HCT116 (cell line): ENCODE data around the gene CHTOP. TPM values are rescaled to one million over a fixed set of nuclear protein-coding genes. Genes with fewer than 3 reads are reported as not detected.

Experiments
- ATAC-seq: fragments of 200-7000 bp; cut with Tn5 transposase; 2 replicates; pipeline ENCODE4 v1.9.1; 2020; ENCODE audit warnings: mild to moderate bottlenecking, moderate library complexity
- BruUV-seq: library from RNA; stranded (reverse); fragments of 400-500 nt; replicated peaks from 2 replicates; lab custom pipeline; 2021; lab: Mats Ljungman, UMichigan
- CTCF ChIA-PET: fragments of 300-600 bp; sonication (Branson Sonifier 250); formaldehyde crosslinking; loops from one replicate; lab custom pipeline; 2021; ENCODE audit warnings: antibody characterized with exemption; lab: Charles Lee
- POLR2A ChIA-PET: fragments of 300-600, 350-600 bp; sonication (Branson Sonifier 250); formaldehyde crosslinking; loops from one replicate; lab custom pipeline; 2021; ENCODE audit warnings: antibody characterized with exemption; lab: Charles Lee
- RAD21 ChIA-PET, 2 experiments: fragments of 300-600 bp; sonication (Branson Sonifier 250); formaldehyde crosslinking; loops; one replicate each; lab custom pipeline; 2023; ENCODE audit warnings: low total read pairs in 2 of 2; ENCODE audit not compliant: uncharacterized antibody in 2 of 2, unreplicated experiment in 2 of 2, low non-redundant PET in 1 of 2; lab: Charles Lee
- DNase-seq: peaks from one replicate; pipeline ENCODE4 v3.0.0-alpha.2; 2010; ENCODE audit warnings: low read depth, low spot score
- H2AFZ ChIP-seq: fragments of 200-600 bp; shearing (Covaris generic), sonication (generic); 2 replicates; pipeline ENCODE4 v1.6.1; 2017; ENCODE audit warnings: low read depth, mixed run types, mixed read lengths, antibody characterized with exemption, low read length; ENCODE audit not compliant: poor library complexity, severe bottlenecking
- H3K27ac ChIP-seq: 2 replicates; pipeline ENCODE4 v1.5.1; 2012; ENCODE audit warnings: low read depth, low read length
- H3K27me3 ChIP-seq: fragments of 200-600 bp; sonication (generic); 2 replicates; pipeline ENCODE4 v1.6.1; 2016; ENCODE audit warnings: mixed run types, low read length, mixed read lengths; ENCODE audit not compliant: insufficient read depth
- H3K36me3 ChIP-seq, 2 experiments: fragments of 200-500 bp in 1 of 2; fragments of 200-600 bp in 1 of 2; sonication (Bioruptor generic) in 1 of 2; sonication (generic) in 1 of 2; 2 replicates each; pipeline versions ENCODE4 v1.5.1 to v1.6.1; 2014 to 2016; ENCODE audit warnings: low read length in 2 of 2, inconsistent platforms in 1 of 2, mixed read lengths in 1 of 2, mixed run types in 1 of 2; ENCODE audit not compliant: insufficient read depth in 2 of 2, control insufficient read depth in 1 of 2
- H3K4me1 ChIP-seq, 2 experiments: fragments of 200-600 bp in 1 of 2; sonication (generic) in 1 of 2; 2 replicates each; pipeline versions ENCODE4 v1.5.1 to v1.6.1; 2012 to 2017; ENCODE audit warnings: low read length in 2 of 2, inconsistent platforms in 1 of 2, mild to moderate bottlenecking in 1 of 2, mixed read lengths in 1 of 2, mixed run types in 1 of 2, moderate library complexity in 1 of 2; ENCODE audit not compliant: insufficient read depth in 2 of 2, control insufficient read depth in 1 of 2
- H3K4me2 ChIP-seq: fragments of 200-600 bp; sonication (generic); 2 replicates; pipeline ENCODE4 v1.6.1; 2017; ENCODE audit warnings: mixed run types, low read length, mixed read lengths
- H3K4me3 ChIP-seq, 2 experiments: fragments of 200-600 bp in 1 of 2; sonication (generic) in 1 of 2; replicated peaks in 1 of 2; 2 replicates each; pipeline ENCODE4 v1.5.1; 2011 to 2016; ENCODE audit warnings: low read length in 2 of 2, control low read depth in 1 of 2, low read depth in 1 of 2, mild to moderate bottlenecking in 1 of 2, mixed read lengths in 1 of 2, mixed run types in 1 of 2
- H3K79me2 ChIP-seq: fragments of 200-600 bp; sonication (generic); 2 replicates; pipeline ENCODE4 v1.6.1; 2017; ENCODE audit warnings: mild to moderate bottlenecking, mixed run types, low read length, moderate library complexity, mixed read lengths; ENCODE audit not compliant: insufficient read depth
- H3K9ac ChIP-seq: fragments of 200-600 bp; sonication (generic); 2 replicates; pipeline ENCODE4 v1.6.1; 2016; ENCODE audit warnings: low read length, mixed read lengths
- H3K9me2 ChIP-seq: fragments of 200-600 bp; sonication (generic), shearing (Covaris generic); 2 replicates; pipeline ENCODE4 v1.6.1; 2017; ENCODE audit warnings: mixed run types, mild to moderate bottlenecking, moderate library complexity; ENCODE audit not compliant: insufficient read depth
- H3K9me3 ChIP-seq, 2 experiments: fragments of 200-500 bp in 1 of 2; fragments of 200-600 bp in 1 of 2; sonication (Bioruptor generic) in 1 of 2; sonication (generic) in 1 of 2; 2 replicates each; pipeline ENCODE4 v1.6.1; 2014 to 2017; ENCODE audit warnings: low read length in 2 of 2, mixed read lengths in 2 of 2, inconsistent platforms in 1 of 2, low read depth in 1 of 2, mild to moderate bottlenecking in 1 of 2, mixed run types in 1 of 2, moderate library complexity in 1 of 2; ENCODE audit not compliant: control insufficient read depth in 1 of 2, insufficient read depth in 1 of 2
- H4K20me1 ChIP-seq: fragments of 200-600 bp; sonication (generic), shearing (Covaris generic); 2 replicates; pipeline ENCODE4 v1.6.1; 2017; ENCODE audit warnings: mixed run types, mild to moderate bottlenecking, moderate library complexity; ENCODE audit not compliant: insufficient read depth
- ATF3 ChIP-seq: IDR thresholded peaks from 2 replicates; pipeline ENCODE4 v1.6.1; 2012
- EGR1 ChIP-seq: IDR thresholded peaks from 2 replicates; pipeline ENCODE4 v1.6.1; 2012; ENCODE audit warnings: low read depth
- ELF1 ChIP-seq: IDR thresholded peaks from 2 replicates; pipeline ENCODE4 v1.6.1; 2012; ENCODE audit warnings: low read depth, borderline replicate concordance
- EZH2 ChIP-seq: fragments of 200-600 bp; sonication (generic); IDR thresholded peaks from 2 replicates; pipeline ENCODE4 v1.6.1; 2017; ENCODE audit warnings: antibody characterized with exemption, mixed run types
- JUND ChIP-seq: IDR thresholded peaks from 2 replicates; pipeline ENCODE4 v1.6.1; 2012
- POLR2A ChIP-seq: IDR thresholded peaks from 2 replicates; pipeline ENCODE4 v1.7.0; 2011; ENCODE audit warnings: borderline replicate concordance; ENCODE audit not compliant: insufficient read depth, insufficient read length; ENCODE audit errors: extremely low read depth
- POLR2AphosphoS5 ChIP-seq: IDR thresholded peaks from 2 replicates; pipeline ENCODE4 v1.6.1; 2011; ENCODE audit warnings: mild to moderate bottlenecking, low read depth, low read length, moderate library complexity
- REST ChIP-seq: IDR thresholded peaks from 2 replicates; pipeline ENCODE4 v1.6.1; 2012; ENCODE audit warnings: low read depth
- SRF ChIP-seq: IDR thresholded peaks from 2 replicates; pipeline ENCODE4 v1.6.1; 2012; ENCODE audit warnings: low read depth
- ZNF274 ChIP-seq: fragments of 200-500 bp; sonication (Bioruptor generic); IDR thresholded peaks from 2 replicates; pipeline ENCODE4 v1.6.1; 2014; ENCODE audit warnings: mild to moderate bottlenecking, low read depth, low read length, inconsistent platforms
- intact Hi-C: fragments of 100-400 bp; cut with micrococcal nuclease; formaldehyde crosslinking; loops from 2 replicates; pipeline ENCODE4 v1.10.0; 2022
- total RNA-seq: library from RNA; stranded (reverse); gene quantifications from one replicate; pipeline ENCODE4 v1.2.1, GENCODE V29; 2021; ENCODE audit not compliant: unreplicated experiment

CHTOP gene
- total RNA-seq, 1 experiment from 2014 or later = 110 TPM

GRCh38 chr1:153646672-153647345 lies 12.9 kb downstream of the CHTOP start:
- no peak overlapping the region for H3K4me3 ChIP-seq
- H3K79me2 ChIP-seq = peaks cover 33% of the 10 kb centered on the region
- H3K9me2 ChIP-seq = no peaks in the 10 kb centered on the region
- H3K36me3 ChIP-seq = peaks cover 41 to 44% of the 10 kb centered on the region in 2 experiments
- intact Hi-C loops = no loop called here
- no peaks in the 10 kb centered on the region for H3K9me3 ChIP-seq
- ATAC-seq (peak; percentile 17), DNase-seq (no peak)
- no peak overlapping the region for H3K9ac ChIP-seq
- peaks cover 6% of the 10 kb centered on the region; the same call in 1 of the 2 replicates for H4K20me1 ChIP-seq
- H3K27me3 ChIP-seq = no peaks in the 10 kb centered on the region
- peaks cover 0 to 4% of the 10 kb centered on the region in 2 experiments; a peak in 2 of 4 replicates for H3K4me1 ChIP-seq
- no peak overlapping the region for H3K27ac ChIP-seq
- ChIA-PET CTCF (interaction anchor here (1.6 kb wide), 1 partner anchor 74 kb away, joined by 4 read pairs; no protein-coding TSS in a partner anchor), RAD21 (no interaction called here), POLR2A (interaction anchor here (1.2 kb wide), 1 partner anchor 13 kb away, joined by 3 read pairs; the partner anchor contains the start of gene CHTOP)
- TF ChIP-seq ZNF274 (no peak), SRF (no peak), EZH2 (no peak), POLR2AphosphoS5 (peak; percentile 42), ATF3 (no peak)
- no peak overlapping the region for H2AFZ ChIP-seq
- H3K4me2 ChIP-seq = no peak overlapping the region
- BruUV-seq = no TSS peak

GRCh38 chr1:153647346-153647714 lies 13.5 kb downstream of the CHTOP start:
- no peak overlapping the region for H3K27ac ChIP-seq
- ChIA-PET RAD21 (no interaction called here), CTCF (interaction anchor here (1.5 to 1.6 kb wide), 2 partner anchors 75 to 136 kb away, joined by 4 to 7 read pairs; no protein-coding TSS in a partner anchor), POLR2A (interaction anchor here (2.8 kb wide), 1 partner anchor 13 kb away, joined by 12 read pairs; the partner anchor contains the start of gene CHTOP)
- peaks cover 0 to 4% of the 10 kb centered on the region in 2 experiments; a peak in 2 of 4 replicates for H3K4me1 ChIP-seq
- ATAC-seq (peak; percentile 54), DNase-seq (no peak)
- H3K4me3 ChIP-seq = no peak overlapping the region
- H3K27me3 ChIP-seq = no peaks in the 10 kb centered on the region
- TF ChIP-seq JUND (peak; percentile 43), REST (no peak), ELF1 (no peak), POLR2A (peak; percentile 18), POLR2AphosphoS5 (0 out of 2 replicates have a peak, but pooled peaks have one; percentile 43), EGR1 (no peak)
- H3K79me2 ChIP-seq = peaks cover 28% of the 10 kb centered on the region; the same call in 1 of the 2 replicates
- no TSS peak for BruUV-seq
- intact Hi-C loops = no loop called here
- H2AFZ ChIP-seq = no peak overlapping the region
- no peak overlapping the region for H3K4me2 ChIP-seq
- H3K36me3 ChIP-seq = peaks cover 36 to 39% of the 10 kb centered on the region in 2 experiments
- no peaks in the 10 kb centered on the region for H3K9me2 ChIP-seq
- peaks cover 6% of the 10 kb centered on the region; the same call in 1 of the 2 replicates for H4K20me1 ChIP-seq
- H3K9ac ChIP-seq = no peak overlapping the region
- no peaks in the 10 kb centered on the region for H3K9me3 ChIP-seq
